Mesothelial cell of epicardium (in vitro differentiated cells): ENCODE results near the gene PLIN3. TPM values are rescaled to one million over a fixed set of nuclear protein-coding genes. Genes with fewer than 3 reads are reported as not detected.
A peak's percentile ranks its signal among the peaks of the same experiment; 100 is the strongest.

Experiments used
- DNase-seq, 2 experiments: peaks; one replicate each; pipeline ENCODE4 v3.0.0; 2021; ENCODE audit warnings: low spot score in 2 of 2; ENCODE audit not compliant: unreplicated experiment in 2 of 2
- H3K27ac Mint-ChIP-seq: 2 replicates; pipeline ENCODE4 v1.8.0; 2021; ENCODE audit warnings: mixed read lengths
- H3K27me3 Mint-ChIP-seq: 2 replicates; pipeline ENCODE4 v1.8.0; 2021; ENCODE audit warnings: low read depth, mixed read lengths
- H3K36me3 Mint-ChIP-seq: 2 replicates; pipeline ENCODE4 v1.8.0; 2021; ENCODE audit warnings: mixed read lengths
- H3K4me1 Mint-ChIP-seq: 2 replicates; pipeline ENCODE4 v1.8.0; 2021; ENCODE audit warnings: mixed read lengths
- H3K4me3 Mint-ChIP-seq: 2 replicates; pipeline ENCODE4 v1.8.0; 2021; ENCODE audit warnings: mild to moderate bottlenecking, moderate library complexity, mixed read lengths
- H3K9me3 Mint-ChIP-seq: 2 replicates; pipeline ENCODE4 v1.8.0; 2021; ENCODE audit warnings: mixed read lengths
- CTCF ChIP-seq: fragments of 200-600 bp; sonication (generic); IDR thresholded peaks from one replicate; pipeline ENCODE4 v1.5.0; 2021; ENCODE audit warnings: antibody characterized with exemption; ENCODE audit not compliant: unreplicated experiment
- total RNA-seq: library from RNA; stranded (reverse); gene quantifications from 3 replicates; pipeline ENCODE4 v1.2.1, GENCODE V29; 2021

The PLIN3 gene
- total RNA-seq, 1 donor from 2014 or later, result 55.6 TPM

GRCh38 chr19:4791183-4792018 lies 76.1 kb downstream of the PLIN3 start, which contains the start of gene FEM1A:
Gene FEM1A (plus strand): TSS chr19:4791734. CDS start chr19:4791855, 121 bp downstream.
- Mint-ChIP-seq H3K27me3 (peaks cover 7% of the 10 kb centered on the region), H3K27ac (peak within 1 kb of the TSS; percentile 86), H3K36me3 (peaks cover 3% of the 10 kb centered on the region), H3K4me3 (peak within 1 kb of the TSS; percentile 76), H3K9me3 (no peaks in the 10 kb centered on the region), H3K4me1 (peaks cover 13% of the 10 kb centered on the region)
- TF ChIP-seq CTCF, result peak; percentile 96
- peak; percentile 96 to 99 for DNase-seq

Other genes starting within 250 kb of the PLIN3 start
- gene TNFAIP8L1, start 228.2 kb downstream of the PLIN3 start, total RNA-seq, result 7.4 to 8.2 TPM (median 7.7 TPM) in 3 replicates
- gene MYDGF, start 197.3 kb downstream of the PLIN3 start, total RNA-seq, result 50.8 to 53.1 TPM (median 51.2 TPM) in 3 replicates
- 36.8 to 37.1 TPM (median 36.9 TPM) in 3 replicates for gene DPP9, start 143.8 kb downstream of the PLIN3 start, total RNA-seq
- gene FEM1A, start 75.9 kb downstream of the PLIN3 start, total RNA-seq, result 11.0 to 11.5 TPM (median 11.5 TPM) in 3 replicates
- gene TICAM1, start 36.0 kb downstream of the PLIN3 start, total RNA-seq, result 7.6 to 7.9 TPM (median 7.7 TPM) in 3 replicates
- not detected in 3 replicates for gene ARRDC5, start 35.2 kb upstream of the PLIN3 start, total RNA-seq
- gene UHRF1, start 41.8 kb upstream of the PLIN3 start, total RNA-seq, result 27.6 to 28.9 TPM (median 27.8 TPM) in 3 replicates
- gene KDM4B, start 101.4 kb upstream of the PLIN3 start, total RNA-seq, result 71.6 to 80.5 TPM (median 74.0 TPM) in 3 replicates